ENCODE data around the gene DMGDH. TPM values are rescaled to one million over a fixed set of nuclear protein-coding genes. Genes with fewer than 3 reads are reported as not detected.

Gene DMGDH
- total RNA-seq, 1 donor from 2014 or later: 0.32 TPM

DNA sequence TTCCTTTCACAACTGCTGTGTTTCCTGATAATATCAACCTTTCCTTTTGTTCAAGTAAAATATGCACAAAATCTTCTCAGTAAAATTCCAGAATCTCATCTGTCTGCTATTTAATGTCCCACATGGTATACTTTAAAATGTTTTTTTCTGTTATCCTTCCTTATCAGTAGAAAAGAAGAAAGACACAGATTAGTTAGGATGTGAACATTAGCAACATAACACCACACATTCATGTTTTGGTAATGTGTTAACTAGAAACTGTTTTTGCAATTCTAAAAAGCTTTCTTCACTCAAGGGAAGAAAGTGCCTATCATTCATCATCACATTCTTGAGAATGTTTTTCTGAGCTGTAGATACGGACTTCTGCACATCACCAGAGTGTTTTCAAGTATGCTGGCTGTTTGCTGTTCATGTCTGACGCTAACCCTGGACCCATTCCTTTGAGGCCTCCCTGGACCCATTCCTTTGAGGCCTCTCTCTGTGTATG lies 73.9 kb downstream of the DMGDH start:
- Mint-ChIP-seq H3K27me3 (ENCODE audit: insufficient read depth, low read depth) (no peaks in the 10 kb centered on the region), H3K36me3 (no peaks in the 10 kb centered on the region), H3K27ac (no peak overlapping the region), H3K4me3 (no peak overlapping the region), H3K4me1 (no peaks in the 10 kb centered on the region), H3K9me3 (peaks cover 2% of the 10 kb centered on the region)
- no peaks in the 10 kb centered on the region for H3K36me3 ChIP-seq
- H3K79me2 ChIP-seq (ENCODE audit: low read depth): no peaks in the 10 kb centered on the region
- no peak overlapping the region for H2AFZ ChIP-seq (replicated peaks)
- H3K4me1 ChIP-seq: no peaks in the 10 kb centered on the region
- H3K27me3 ChIP-seq: no peaks in the 10 kb centered on the region
- TF ChIP-seq, protein P1, sequence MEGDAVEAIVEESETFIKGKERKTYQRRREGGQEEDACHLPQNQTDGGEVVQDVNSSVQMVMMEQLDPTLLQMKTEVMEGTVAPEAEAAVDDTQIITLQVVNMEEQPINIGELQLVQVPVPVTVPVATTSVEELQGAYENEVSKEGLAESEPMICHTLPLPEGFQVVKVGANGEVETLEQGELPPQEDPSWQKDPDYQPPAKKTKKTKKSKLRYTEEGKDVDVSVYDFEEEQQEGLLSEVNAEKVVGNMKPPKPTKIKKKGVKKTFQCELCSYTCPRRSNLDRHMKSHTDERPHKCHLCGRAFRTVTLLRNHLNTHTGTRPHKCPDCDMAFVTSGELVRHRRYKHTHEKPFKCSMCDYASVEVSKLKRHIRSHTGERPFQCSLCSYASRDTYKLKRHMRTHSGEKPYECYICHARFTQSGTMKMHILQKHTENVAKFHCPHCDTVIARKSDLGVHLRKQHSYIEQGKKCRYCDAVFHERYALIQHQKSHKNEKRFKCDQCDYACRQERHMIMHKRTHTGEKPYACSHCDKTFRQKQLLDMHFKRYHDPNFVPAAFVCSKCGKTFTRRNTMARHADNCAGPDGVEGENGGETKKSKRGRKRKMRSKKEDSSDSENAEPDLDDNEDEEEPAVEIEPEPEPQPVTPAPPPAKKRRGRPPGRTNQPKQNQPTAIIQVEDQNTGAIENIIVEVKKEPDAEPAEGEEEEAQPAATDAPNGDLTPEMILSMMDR (IDR thresholded peaks at IDR 0.05): no peak
- TF ChIP-seq EZH2 (IDR thresholded peaks at IDR 0.05): no peak
- TF ChIP-seq EZH2phosphoT487 (IDR thresholded peaks at IDR 0.05): no peak
- no peak overlapping the region for H3K4me2 ChIP-seq
- H3K27ac ChIP-seq: no peak overlapping the region
- H3K4me3 ChIP-seq: no peak overlapping the region
- H4K20me1 ChIP-seq (ENCODE audit: low read depth): no peaks in the 10 kb centered on the region
- no peak overlapping the region for H3K9ac ChIP-seq
- DNase-seq (ENCODE audit: low spot score): no peak
- no peaks in the 10 kb centered on the region for H3K9me3 ChIP-seq (ENCODE audit: low read depth)
- no peaks in the 10 kb centered on the region for H3F3A ChIP-seq (ENCODE audit: low read depth)

DNA sequence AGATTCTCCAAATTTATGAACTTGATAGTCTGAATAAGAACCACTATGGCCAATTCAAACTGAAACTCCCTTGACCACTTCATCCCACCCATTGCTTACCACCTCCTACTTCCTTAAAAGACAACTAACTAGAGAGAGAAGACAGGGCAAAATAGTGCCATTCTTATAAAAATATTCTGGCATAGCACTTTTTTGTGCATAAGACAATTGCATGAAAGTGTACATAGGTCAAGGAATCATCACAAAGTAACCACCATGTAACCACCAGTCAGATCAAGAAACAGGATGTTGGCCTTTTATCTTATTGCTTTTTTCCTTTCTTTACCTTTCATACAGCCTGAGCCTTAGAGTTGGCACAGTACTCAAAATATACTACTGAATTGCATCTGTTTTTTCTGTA lies 76.3 kb downstream of the DMGDH start:
- H3K79me2 ChIP-seq (ENCODE audit: low read depth): no peaks in the 10 kb centered on the region
- no peak for DNase-seq (ENCODE audit: low spot score)

DNA sequence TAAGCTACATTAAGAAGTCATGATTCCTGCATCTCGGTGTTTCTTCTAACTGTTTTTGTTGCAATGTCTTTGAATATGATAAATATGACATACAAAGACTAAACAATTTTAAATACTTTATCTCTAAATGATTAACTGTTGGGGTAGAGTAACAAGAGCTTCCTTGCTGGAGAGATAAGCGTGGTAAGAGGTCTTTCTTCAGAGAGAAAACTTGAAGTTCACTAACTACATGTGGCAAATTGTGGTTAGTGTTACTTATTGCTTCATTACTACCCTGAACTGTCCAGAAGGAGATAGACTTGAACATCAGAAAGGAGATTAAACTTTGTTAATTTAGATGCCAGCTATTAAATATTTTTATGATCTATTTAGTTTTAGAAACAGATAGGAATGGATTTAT lies 77.3 kb downstream of the DMGDH start:
- Histone ChIP-seq H3F3A (ENCODE audit: low read depth) (no peaks in the 10 kb centered on the region), H3K4me3 (no peak overlapping the region), H3K4me2 (no peak overlapping the region), H3K27me3 (peaks cover 2% of the 10 kb centered on the region), H3K36me3 (no peaks in the 10 kb centered on the region), H3K27ac (no peak overlapping the region), H3K79me2 (ENCODE audit: low read depth) (no peaks in the 10 kb centered on the region), H3K9me3 (ENCODE audit: low read depth) (no peaks in the 10 kb centered on the region), H2AFZ (replicated peaks) (no peak overlapping the region), H3K9ac (no peak overlapping the region), H4K20me1 (ENCODE audit: low read depth) (no peaks in the 10 kb centered on the region), H3K4me1 (no peaks in the 10 kb centered on the region)
- TF ChIP-seq, protein P1 (IDR thresholded peaks at IDR 0.05): no peak
- no peak for TF ChIP-seq EZH2 (IDR thresholded peaks at IDR 0.05)
- TF ChIP-seq EZH2phosphoT487 (IDR thresholded peaks at IDR 0.05): no peak
- peaks cover 3% of the 10 kb centered on the region for H3K27me3 Mint-ChIP-seq (ENCODE audit: insufficient read depth, low read depth)
- no peak overlapping the region for H3K4me3 Mint-ChIP-seq
- H3K4me1 Mint-ChIP-seq: no peaks in the 10 kb centered on the region
- H3K36me3 Mint-ChIP-seq: no peaks in the 10 kb centered on the region
- DNase-seq (ENCODE audit: low spot score): no peak
- H3K27ac Mint-ChIP-seq: no peak overlapping the region
- peaks cover 2% of the 10 kb centered on the region for H3K9me3 Mint-ChIP-seq

More for the DNA sequence above, 76.3 kb downstream of the DMGDH start:
- H3K9me3 ChIP-seq (ENCODE audit: low read depth): no peaks in the 10 kb centered on the region
- H4K20me1 ChIP-seq (ENCODE audit: low read depth): no peaks in the 10 kb centered on the region
- Mint-ChIP-seq H3K36me3 (no peaks in the 10 kb centered on the region), H3K27ac (no peak overlapping the region), H3K4me3 (no peak overlapping the region), H3K9me3 (peaks cover 2% of the 10 kb centered on the region), H3K27me3 (ENCODE audit: insufficient read depth, low read depth) (peaks cover 3% of the 10 kb centered on the region), H3K4me1 (no peaks in the 10 kb centered on the region)
- no peak overlapping the region for H2AFZ ChIP-seq (replicated peaks)
- TF ChIP-seq, protein P1 (IDR thresholded peaks at IDR 0.05): no peak
- TF ChIP-seq EZH2phosphoT487 (IDR thresholded peaks at IDR 0.05): no peak
- no peak for TF ChIP-seq EZH2 (IDR thresholded peaks at IDR 0.05)
- H3K4me1 ChIP-seq: no peaks in the 10 kb centered on the region
- no peak overlapping the region for H3K9ac ChIP-seq
- H3K27ac ChIP-seq: no peak overlapping the region
- H3F3A ChIP-seq (ENCODE audit: low read depth): no peaks in the 10 kb centered on the region
- no peak overlapping the region for H3K4me3 ChIP-seq
- H3K36me3 ChIP-seq: no peaks in the 10 kb centered on the region
- H3K4me2 ChIP-seq: no peak overlapping the region
- H3K27me3 ChIP-seq: no peaks in the 10 kb centered on the region

All from neural progenitor cell (in vitro differentiated cells).